ENCODE data around the gene ALKBH6.

- TF ChIP-seq NR1H2 (CRISPR knock-in tag; IDR thresholded peaks at IDR 0.05; ENCODE audit: borderline replicate concordance, low read depth) (no peak), ATF2 (CRISPR knock-in tag; IDR thresholded peaks at IDR 0.05) (no peak), NBN (conservative IDR thresholded peaks at IDR 0.05) (no peak), KDM3A (CRISPR knock-in tag; IDR thresholded peaks at IDR 0.05; ENCODE audit: low read depth) (no peak), CTCF (CRISPR knock-in tag; IDR thresholded peaks at IDR 0.05) (no peak), SALL2 (CRISPR knock-in tag; IDR thresholded peaks at IDR 0.05) (no peak)
- TF ChIP-seq, protein P1, sequence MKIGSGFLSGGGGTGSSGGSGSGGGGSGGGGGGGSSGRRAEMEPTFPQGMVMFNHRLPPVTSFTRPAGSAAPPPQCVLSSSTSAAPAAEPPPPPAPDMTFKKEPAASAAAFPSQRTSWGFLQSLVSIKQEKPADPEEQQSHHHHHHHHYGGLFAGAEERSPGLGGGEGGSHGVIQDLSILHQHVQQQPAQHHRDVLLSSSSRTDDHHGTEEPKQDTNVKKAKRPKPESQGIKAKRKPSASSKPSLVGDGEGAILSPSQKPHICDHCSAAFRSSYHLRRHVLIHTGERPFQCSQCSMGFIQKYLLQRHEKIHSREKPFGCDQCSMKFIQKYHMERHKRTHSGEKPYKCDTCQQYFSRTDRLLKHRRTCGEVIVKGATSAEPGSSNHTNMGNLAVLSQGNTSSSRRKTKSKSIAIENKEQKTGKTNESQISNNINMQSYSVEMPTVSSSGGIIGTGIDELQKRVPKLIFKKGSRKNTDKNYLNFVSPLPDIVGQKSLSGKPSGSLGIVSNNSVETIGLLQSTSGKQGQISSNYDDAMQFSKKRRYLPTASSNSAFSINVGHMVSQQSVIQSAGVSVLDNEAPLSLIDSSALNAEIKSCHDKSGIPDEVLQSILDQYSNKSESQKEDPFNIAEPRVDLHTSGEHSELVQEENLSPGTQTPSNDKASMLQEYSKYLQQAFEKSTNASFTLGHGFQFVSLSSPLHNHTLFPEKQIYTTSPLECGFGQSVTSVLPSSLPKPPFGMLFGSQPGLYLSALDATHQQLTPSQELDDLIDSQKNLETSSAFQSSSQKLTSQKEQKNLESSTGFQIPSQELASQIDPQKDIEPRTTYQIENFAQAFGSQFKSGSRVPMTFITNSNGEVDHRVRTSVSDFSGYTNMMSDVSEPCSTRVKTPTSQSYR (CRISPR knock-in tag; IDR thresholded peaks at IDR 0.05; ENCODE audit: borderline replicate concordance) = no peak
Measured at GRCh38 chr19:35960432-35960972, 53.5 kb downstream of the ALKBH6 start.

All from HepG2 (cell line).